ENCODE measurements around the gene KLHL10.

The KLHL10 gene

GRCh38 chr17:41860254-41860931 is 22.8 kb downstream of the KLHL10 start:
- Histone ChIP-seq H3K9ac (ENCODE audit: low read length) (no peak overlapping the region), H2BK15ac (replicated peaks; ENCODE audit: low read depth) (no peak overlapping the region), H4K5ac (ENCODE audit: low read length) (no peak overlapping the region), H3K23ac (ENCODE audit: low read length) (no peak overlapping the region), H2BK5ac (ENCODE audit: low read length) (no peak overlapping the region), H3K36me3 (ENCODE audit: control insufficient read depth, insufficient read depth, low read length) (no peaks in the 10 kb centered on the region), H2AK5ac (ENCODE audit: low read length) (no peak overlapping the region), H3K4me1 (ENCODE audit: control insufficient read depth, low read depth, low read length) (peaks cover 11% of the 10 kb centered on the region), H3K4ac (ENCODE audit: low read depth, low read length) (no peak overlapping the region), H3K56ac (ENCODE audit: low read length) (no peak overlapping the region), H3K18ac (ENCODE audit: low read length) (no peak overlapping the region), H2BK120ac (ENCODE audit: low read depth, low read length) (no peak overlapping the region), H3K4me2 (ENCODE audit: low read length) (no peak overlapping the region), H3K27ac (ENCODE audit: low read depth, low read length) (no peak overlapping the region), H4K8ac (ENCODE audit: low read depth, low read length) (no peak overlapping the region), H3K79me2 (ENCODE audit: control insufficient read depth, insufficient read depth, low read length) (peaks cover 39% of the 10 kb centered on the region), H3K4me3 (ENCODE audit: low read length) (no peak overlapping the region), H3K79me1 (ENCODE audit: low read length) (peaks cover 23% of the 10 kb centered on the region), H3K27me3 (ENCODE audit: insufficient read depth, low read length, poor library complexity) (no peaks in the 10 kb centered on the region)
- no peak for DNase-seq
- WGBS (ENCODE audit: extremely low coverage, insufficient coverage, low lambda C conversion rate), result no CpG with 5 or more reads among the region's 3 CpGs

- peak overlapping the region; percentile 96 for H3K9ac ChIP-seq (ENCODE audit: low read length)
- WGBS (ENCODE audit: extremely low coverage, insufficient coverage, low lambda C conversion rate), result no CpG with 5 or more reads among the region's 18 CpGs
These were observed 25.6 kb downstream of the KLHL10 start for GRCh38 chr17:41863074-41863848.

GRCh38 chr17:41864498-41864835 is 26.8 kb downstream of the KLHL10 start:
- no peak overlapping the region for H2BK15ac ChIP-seq (replicated peaks; ENCODE audit: low read depth)
- peak overlapping the region; percentile 80 for H3K4me2 ChIP-seq (ENCODE audit: low read length)
- no peak overlapping the region for H4K5ac ChIP-seq (ENCODE audit: low read length)
- H2AK5ac ChIP-seq (ENCODE audit: low read length), result no peak overlapping the region
- no peak overlapping the region for H3K18ac ChIP-seq (ENCODE audit: low read length)
- WGBS (ENCODE audit: extremely low coverage, insufficient coverage, low lambda C conversion rate), result no CpG with 5 or more reads among the region's 25 CpGs
- H3K27me3 ChIP-seq (ENCODE audit: insufficient read depth, low read length, poor library complexity), result no peaks in the 10 kb centered on the region
- H3K23ac ChIP-seq (ENCODE audit: low read length), result no peak overlapping the region
- H3K56ac ChIP-seq (ENCODE audit: low read length), result peak overlapping the region; percentile 96
- H3K36me3 ChIP-seq (ENCODE audit: control insufficient read depth, insufficient read depth, low read length), result peaks cover 5% of the 10 kb centered on the region
- H3K27ac ChIP-seq (ENCODE audit: low read depth, low read length), result no peak overlapping the region
- H3K79me2 ChIP-seq (ENCODE audit: control insufficient read depth, insufficient read depth, low read length), result peaks cover 34% of the 10 kb centered on the region
- H4K8ac ChIP-seq (ENCODE audit: low read depth, low read length), result no peak overlapping the region
- H3K9ac ChIP-seq (ENCODE audit: low read length), result peak overlapping the region; percentile 96
- DNase-seq, result no peak
- H3K4me1 ChIP-seq (ENCODE audit: control insufficient read depth, low read depth, low read length), result peaks cover 11% of the 10 kb centered on the region
- H3K4ac ChIP-seq (ENCODE audit: low read depth, low read length), result no peak overlapping the region
- H2BK120ac ChIP-seq (ENCODE audit: low read depth, low read length), result no peak overlapping the region
- no peak overlapping the region for H2BK5ac ChIP-seq (ENCODE audit: low read length)
- peak overlapping the region; percentile 79 for H3K4me3 ChIP-seq (ENCODE audit: low read length)
- peaks cover 23% of the 10 kb centered on the region for H3K79me1 ChIP-seq (ENCODE audit: low read length)

More at GRCh38 chr17:41863074-41863848, 25.6 kb downstream of the KLHL10 start:
- Histone ChIP-seq H2AK5ac (ENCODE audit: low read length) (no peak overlapping the region), H3K79me2 (ENCODE audit: control insufficient read depth, insufficient read depth, low read length) (peaks cover 39% of the 10 kb centered on the region), H2BK15ac (replicated peaks; ENCODE audit: low read depth) (no peak overlapping the region), H3K4me3 (ENCODE audit: low read length) (no peak overlapping the region), H3K79me1 (ENCODE audit: low read length) (peaks cover 23% of the 10 kb centered on the region), H3K4ac (ENCODE audit: low read depth, low read length) (no peak overlapping the region), H3K4me2 (ENCODE audit: low read length) (peak overlapping the region; percentile 1), H2BK120ac (ENCODE audit: low read depth, low read length) (no peak overlapping the region), H4K8ac (ENCODE audit: low read depth, low read length) (no peak overlapping the region), H3K36me3 (ENCODE audit: control insufficient read depth, insufficient read depth, low read length) (peaks cover 2% of the 10 kb centered on the region), H3K23ac (ENCODE audit: low read length) (no peak overlapping the region), H3K56ac (ENCODE audit: low read length) (peak overlapping the region; percentile 96), H3K27me3 (ENCODE audit: insufficient read depth, low read length, poor library complexity) (no peaks in the 10 kb centered on the region), H3K4me1 (ENCODE audit: control insufficient read depth, low read depth, low read length) (peaks cover 11% of the 10 kb centered on the region), H3K27ac (ENCODE audit: low read depth, low read length) (no peak overlapping the region), H2BK5ac (ENCODE audit: low read length) (no peak overlapping the region), H4K5ac (ENCODE audit: low read length) (no peak overlapping the region), H3K18ac (ENCODE audit: low read length) (no peak overlapping the region)
- no peak for DNase-seq

GRCh38 chr17:41864836-41865595 is 27.4 kb downstream of the KLHL10 start, which contains the start of gene KLHL11:
Gene KLHL11 (minus strand): TSS chr17:41865423. CDS start chr17:41865370, 53 bp downstream.
- peaks cover 22% of the 10 kb centered on the region for H3K79me1 ChIP-seq (ENCODE audit: low read length)
- peak within 1 kb of the TSS; percentile 79 for H3K4me3 ChIP-seq (ENCODE audit: low read length)
- peak within 1 kb of the TSS; percentile 76 for H3K27ac ChIP-seq (ENCODE audit: low read depth, low read length)
- peak within 1 kb of the TSS; percentile 96 for H3K56ac ChIP-seq (ENCODE audit: low read length)
- no peak within 1 kb of the TSS for H2BK5ac ChIP-seq (ENCODE audit: low read length)
- no CpG with 5 or more reads among the region's 90 CpGs for WGBS (ENCODE audit: extremely low coverage, insufficient coverage, low lambda C conversion rate)
- peaks cover 32% of the 10 kb centered on the region for H3K79me2 ChIP-seq (ENCODE audit: control insufficient read depth, insufficient read depth, low read length)
- H4K8ac ChIP-seq (ENCODE audit: low read depth, low read length), result no peak within 1 kb of the TSS
- no peak within 1 kb of the TSS for H2BK120ac ChIP-seq (ENCODE audit: low read depth, low read length)
- H3K4me2 ChIP-seq (ENCODE audit: low read length), result peak within 1 kb of the TSS; percentile 80
- no peak within 1 kb of the TSS for H3K23ac ChIP-seq (ENCODE audit: low read length)
- no peaks in the 10 kb centered on the region for H3K27me3 ChIP-seq (ENCODE audit: insufficient read depth, low read length, poor library complexity)
- no peak within 1 kb of the TSS for H4K5ac ChIP-seq (ENCODE audit: low read length)
- H3K4ac ChIP-seq (ENCODE audit: low read depth, low read length), result no peak within 1 kb of the TSS
- peak within 1 kb of the TSS; percentile 96 for H3K9ac ChIP-seq (ENCODE audit: low read length)
- H2AK5ac ChIP-seq (ENCODE audit: low read length), result no peak within 1 kb of the TSS
- no peak within 1 kb of the TSS for H2BK15ac ChIP-seq (replicated peaks; ENCODE audit: low read depth)
- H3K36me3 ChIP-seq (ENCODE audit: control insufficient read depth, insufficient read depth, low read length), result peaks cover 8% of the 10 kb centered on the region
- DNase-seq, result peak; percentile 97
- peaks cover 11% of the 10 kb centered on the region for H3K4me1 ChIP-seq (ENCODE audit: control insufficient read depth, low read depth, low read length)
- H3K18ac ChIP-seq (ENCODE audit: low read length), result peak within 1 kb of the TSS; percentile 43

- Histone ChIP-seq H3K4me3 (ENCODE audit: low read length) (no peak overlapping the region), H3K4me2 (ENCODE audit: low read length) (peak overlapping the region; percentile 61), H3K9ac (ENCODE audit: low read length) (peak overlapping the region; percentile 67), H3K4me1 (ENCODE audit: control insufficient read depth, low read depth, low read length) (peaks cover 11% of the 10 kb centered on the region), H3K27ac (ENCODE audit: low read depth, low read length) (no peak overlapping the region), H2BK15ac (replicated peaks; ENCODE audit: low read depth) (no peak overlapping the region), H3K79me1 (ENCODE audit: low read length) (peaks cover 22% of the 10 kb centered on the region), H3K4ac (ENCODE audit: low read depth, low read length) (no peak overlapping the region), H4K8ac (ENCODE audit: low read depth, low read length) (no peak overlapping the region), H3K36me3 (ENCODE audit: control insufficient read depth, insufficient read depth, low read length) (peaks cover 9% of the 10 kb centered on the region), H3K56ac (ENCODE audit: low read length) (peak overlapping the region; percentile 78), H4K5ac (ENCODE audit: low read length) (no peak overlapping the region), H2BK5ac (ENCODE audit: low read length) (no peak overlapping the region), H3K27me3 (ENCODE audit: insufficient read depth, low read length, poor library complexity) (no peaks in the 10 kb centered on the region), H3K23ac (ENCODE audit: low read length) (no peak overlapping the region), H2AK5ac (ENCODE audit: low read length) (no peak overlapping the region), H3K18ac (ENCODE audit: low read length) (no peak overlapping the region), H3K79me2 (ENCODE audit: control insufficient read depth, insufficient read depth, low read length) (peaks cover 29% of the 10 kb centered on the region), H2BK120ac (ENCODE audit: low read depth, low read length) (no peak overlapping the region)
- WGBS (ENCODE audit: extremely low coverage, insufficient coverage, low lambda C conversion rate), result no CpG with 5 or more reads among the region's 10 CpGs
- no peak for DNase-seq
These were observed 27.9 kb downstream of the KLHL10 start for GRCh38 chr17:41865596-41865893.
